ENCODE data around the gene TKT.
"Not testable (repeated sequence)": the region's sequence is repeated elsewhere in the genome, so short reads cannot be mapped to it uniquely, and the experiment has no call there.

The TKT gene

GRCh38 chr3:53260286-53260785 lies 4.5 kb upstream of the TKT start:
- in situ Hi-C loops (cut with MboI; ENCODE audit: low sequenced_read_pairs): no loop called here

DNA sequence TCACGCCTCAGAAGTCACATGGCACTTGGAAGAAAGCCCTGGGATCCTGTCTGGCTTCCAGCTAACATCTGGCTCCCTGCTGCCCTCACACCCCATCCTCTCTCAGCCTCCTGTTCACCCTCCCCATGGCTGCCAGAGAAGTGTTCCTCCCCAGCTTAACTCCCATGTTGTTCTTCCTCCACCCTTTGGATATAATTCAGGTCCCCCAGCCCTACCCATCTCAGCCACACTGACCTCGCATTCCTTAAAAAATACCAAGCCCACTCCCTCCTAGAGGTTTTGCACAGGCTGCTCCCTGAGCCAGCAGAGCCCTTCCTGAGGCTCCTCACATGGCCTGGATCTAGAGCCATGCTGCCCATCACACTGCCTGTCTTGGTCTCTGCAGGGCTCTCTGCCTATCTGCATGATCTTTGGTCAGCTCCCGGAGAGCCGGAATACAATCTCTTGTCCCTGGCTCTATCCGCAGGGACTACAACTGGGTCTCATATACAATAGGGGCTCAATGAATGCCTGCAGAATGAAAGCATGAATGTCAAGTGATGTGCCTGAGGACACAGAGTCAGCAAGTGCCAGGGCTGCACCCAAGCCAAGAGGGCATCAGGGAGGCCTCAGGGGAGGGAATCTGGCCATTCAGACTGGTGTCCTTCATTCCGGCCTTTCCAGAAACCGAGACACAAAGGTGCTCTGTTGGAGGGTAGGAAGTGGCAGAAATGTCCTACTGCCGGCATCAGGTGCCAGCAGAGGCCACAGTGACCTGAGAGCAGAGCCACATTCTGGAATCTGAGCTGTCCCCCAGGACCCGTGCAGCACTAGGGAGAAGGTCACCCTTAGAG lies 3.8 kb upstream of the TKT start:
- in situ Hi-C loops (cut with MboI; ENCODE audit: low sequenced_read_pairs): no loop called here

DNA sequence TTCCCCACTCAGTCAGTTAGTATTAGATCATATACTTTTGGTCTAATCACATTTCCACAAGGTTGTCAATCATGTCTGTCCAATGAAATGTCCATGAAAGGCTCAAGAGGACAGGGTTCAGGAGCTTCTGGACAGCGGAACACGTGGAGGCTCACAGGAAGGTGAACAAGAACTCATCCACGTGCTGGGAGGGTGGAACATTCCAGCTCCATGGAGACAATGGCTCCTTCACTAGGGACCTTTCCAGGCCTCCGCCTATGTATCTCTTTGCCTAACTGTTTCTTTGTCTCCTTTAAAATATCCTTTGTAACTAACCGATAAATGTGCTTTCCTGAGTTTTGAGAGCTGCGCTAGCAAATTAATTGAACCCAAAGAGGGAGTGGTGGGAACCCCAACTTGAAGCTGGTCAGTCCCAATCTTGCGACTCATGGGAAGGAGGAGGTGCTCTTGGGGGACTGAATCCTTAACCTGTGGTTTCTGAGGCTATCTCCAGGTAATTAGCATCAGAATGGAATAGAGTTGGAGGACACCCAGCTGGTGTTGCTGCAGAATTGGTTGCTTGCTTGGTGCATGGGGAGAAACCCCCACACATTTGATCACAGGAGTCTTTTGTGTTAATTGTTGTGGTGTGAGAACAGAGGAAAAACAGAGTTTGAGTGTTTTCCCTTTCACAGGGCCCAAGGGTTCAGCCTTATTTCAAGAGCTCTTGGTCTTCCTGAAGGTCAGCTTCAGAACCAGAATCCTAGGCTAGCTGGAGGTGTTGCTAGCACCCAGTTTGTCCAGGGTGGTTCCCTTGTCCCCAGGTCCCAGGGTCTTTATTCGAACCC lies 3.0 kb upstream of the TKT start:
- in situ Hi-C loops (cut with MboI; ENCODE audit: low sequenced_read_pairs): no loop called here

- in situ Hi-C loops (cut with MboI; ENCODE audit: low sequenced_read_pairs): no loop called here
Observed at GRCh38 chr3:53257465-53257864, 1.6 kb upstream of the TKT start.

- in situ Hi-C loops (cut with MboI; ENCODE audit: low sequenced_read_pairs): no loop called here
Observed at GRCh38 chr3:53256704-53257055, 858 bp upstream of the TKT start.

- in situ Hi-C loops (cut with MboI; ENCODE audit: low sequenced_read_pairs): no loop called here
Observed at GRCh38 chr3:53255423-53255774, 423 bp downstream of the TKT start.

DNA sequence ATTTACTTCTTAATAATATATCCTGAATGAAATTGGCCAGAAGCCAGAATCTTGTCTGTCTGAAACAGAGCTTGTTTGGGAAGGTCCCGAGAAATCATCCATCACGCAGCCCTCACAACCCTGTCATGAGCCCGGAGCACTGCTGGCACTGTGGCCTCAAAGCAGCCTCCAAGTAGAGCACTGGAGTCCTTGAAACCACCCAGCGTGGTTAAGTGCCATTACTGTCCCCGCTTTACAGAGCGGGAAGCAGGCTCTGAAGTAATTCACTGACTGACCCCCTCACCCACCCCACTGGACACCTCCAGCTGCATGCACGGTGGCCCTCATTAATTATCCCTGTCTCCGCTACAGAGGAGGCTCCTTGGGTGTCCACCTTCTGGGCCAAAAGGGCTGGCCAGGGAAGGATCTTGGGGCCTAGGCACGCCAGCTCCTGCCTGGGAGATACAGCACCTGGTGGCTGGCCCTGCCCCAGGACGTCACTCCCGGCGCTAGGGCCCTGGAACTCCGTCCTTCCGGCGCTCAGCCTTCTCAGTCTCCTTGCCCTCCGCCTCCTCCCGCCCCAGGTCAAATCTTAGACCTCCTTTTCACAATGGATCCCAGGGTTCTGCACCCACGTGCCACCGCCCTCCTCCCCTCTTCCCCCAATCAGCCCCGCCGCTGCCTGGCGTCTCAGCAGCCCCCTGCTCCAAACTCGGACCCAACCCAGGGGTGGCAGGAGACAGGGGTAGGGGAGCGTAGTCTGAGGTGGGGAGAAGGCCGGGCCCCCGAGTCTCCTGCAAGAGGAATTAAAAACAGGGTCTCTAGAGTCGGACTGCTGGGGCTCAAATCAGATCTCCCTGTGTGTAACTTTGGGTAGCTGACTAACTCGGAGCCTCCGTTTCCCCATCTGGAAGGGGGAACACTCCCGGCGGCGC lies 1.1 kb downstream of the TKT start:
- in situ Hi-C loops (cut with MboI; ENCODE audit: low sequenced_read_pairs): no loop called here

GRCh38 chr3:53253707-53254508 lies 1.9 kb downstream of the TKT start:
- in situ Hi-C loops (cut with MboI; ENCODE audit: low sequenced_read_pairs): no loop called here

- in situ Hi-C loops (cut with MboI; ENCODE audit: low sequenced_read_pairs): not testable (repeated sequence)
Observed at GRCh38 chr3:53252947-53253322, 2.9 kb downstream of the TKT start.

DNA sequence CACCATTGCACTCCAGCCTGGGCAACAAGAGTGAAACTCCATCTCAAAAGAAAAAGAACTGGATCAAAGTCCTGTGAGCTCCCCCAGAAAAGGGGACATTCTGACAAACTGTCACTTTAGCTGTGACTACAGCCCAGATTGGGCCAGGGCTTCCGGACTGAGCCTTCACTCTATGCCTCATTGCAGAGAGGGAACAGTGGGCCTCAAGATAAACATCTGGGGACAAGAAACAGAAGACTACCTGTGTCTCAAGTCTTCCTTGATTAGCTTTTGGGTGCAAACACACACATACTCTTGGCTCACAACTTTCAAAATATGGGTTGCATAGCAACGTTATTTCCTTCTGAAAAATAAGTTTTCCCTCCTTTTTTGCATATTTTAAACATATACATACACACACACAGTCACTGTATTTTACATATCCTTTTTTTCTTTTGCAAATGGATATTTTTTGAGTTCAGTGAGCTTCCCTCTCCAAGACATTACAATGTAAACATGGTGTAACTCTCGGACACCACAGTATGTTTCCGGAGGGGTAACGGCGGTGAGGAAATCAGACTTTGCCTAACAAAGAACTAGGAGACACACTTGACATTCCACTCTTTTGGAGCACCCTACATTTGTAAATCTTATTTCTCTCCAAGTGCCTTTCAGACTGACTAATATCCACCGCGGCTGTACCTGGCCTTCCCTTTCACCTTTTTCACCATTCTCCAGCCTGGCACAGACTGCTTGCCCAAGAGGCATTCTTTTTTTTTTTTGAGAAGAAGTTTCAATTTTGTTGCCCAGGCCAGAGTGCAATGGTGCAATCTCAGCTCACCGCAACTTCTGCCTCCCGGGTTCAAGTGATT lies 3.5 kb downstream of the TKT start:
- in situ Hi-C loops (cut with MboI; ENCODE audit: low sequenced_read_pairs): no loop called here

DNA sequence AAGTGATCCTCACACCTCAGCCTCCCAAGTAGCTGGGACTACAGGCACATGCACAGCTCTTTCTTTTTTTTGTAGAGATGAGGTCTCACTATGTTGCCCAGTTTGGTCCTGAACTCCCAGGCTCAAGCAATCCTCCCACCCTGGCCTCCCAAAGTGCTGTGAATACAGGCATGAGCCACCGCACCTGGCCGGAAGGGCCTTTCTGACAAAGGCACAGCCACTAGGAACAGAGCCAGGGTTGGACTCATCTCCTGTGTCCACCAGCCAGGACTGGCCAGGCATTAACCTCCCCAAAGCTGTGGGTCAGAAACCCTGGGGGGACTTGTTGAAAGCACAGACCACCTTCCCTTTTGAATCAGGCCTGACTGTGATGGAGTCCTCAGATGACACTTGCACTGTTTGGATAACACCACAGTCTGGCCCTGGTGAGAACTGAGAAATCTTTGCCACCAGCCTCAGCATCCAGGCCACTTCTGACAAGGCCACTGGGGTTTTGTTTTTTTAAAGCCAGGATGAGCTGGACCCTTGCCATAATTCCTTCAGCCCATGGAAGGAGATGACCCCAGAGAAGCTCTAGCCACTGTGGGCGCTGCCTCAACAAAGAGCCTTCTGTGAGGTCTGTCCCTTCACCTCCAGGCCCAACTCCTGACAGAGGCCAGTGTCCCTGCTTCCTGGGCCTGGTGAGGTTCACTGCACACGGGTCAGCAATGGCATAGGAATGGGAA lies 4.8 kb downstream of the TKT start:
- in situ Hi-C loops (cut with MboI; ENCODE audit: low sequenced_read_pairs): no loop called here

- in situ Hi-C loops (cut with MboI; ENCODE audit: low sequenced_read_pairs): no loop called here
Observed at GRCh38 chr3:53250453-53250852, 5.4 kb downstream of the TKT start.

GRCh38 chr3:53248161-53248560 lies 7.7 kb downstream of the TKT start:
- in situ Hi-C loops (cut with MboI; ENCODE audit: low sequenced_read_pairs): no loop called here

DNA sequence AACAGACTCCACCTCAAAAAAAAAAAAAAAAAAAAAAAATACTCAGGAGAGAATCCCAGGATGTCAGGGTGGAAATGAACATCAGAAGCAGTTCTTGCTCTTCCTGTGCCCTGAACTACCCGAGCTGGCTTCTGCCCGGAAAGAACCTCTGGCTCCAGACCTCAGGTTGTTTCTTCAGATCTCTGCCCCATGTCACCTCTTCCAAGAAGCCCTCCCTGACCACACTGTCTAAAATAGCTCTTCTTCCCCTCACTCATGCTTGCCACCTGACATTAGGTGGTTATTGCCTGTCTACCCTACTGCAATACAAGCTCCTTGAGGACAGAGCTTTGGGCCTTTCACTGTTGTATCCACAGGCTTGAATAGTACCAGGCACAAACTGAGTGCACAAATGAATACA lies 8.2 kb downstream of the TKT start:
- in situ Hi-C loops (cut with MboI; ENCODE audit: low sequenced_read_pairs): no loop called here

GRCh38 chr3:53244271-53244670 lies 11.6 kb downstream of the TKT start:
- in situ Hi-C loops (cut with MboI; ENCODE audit: low sequenced_read_pairs): no loop called here

- in situ Hi-C loops (cut with MboI; ENCODE audit: low sequenced_read_pairs): no loop called here
Observed at GRCh38 chr3:53243785-53244184, 12.0 kb downstream of the TKT start.

DNA sequence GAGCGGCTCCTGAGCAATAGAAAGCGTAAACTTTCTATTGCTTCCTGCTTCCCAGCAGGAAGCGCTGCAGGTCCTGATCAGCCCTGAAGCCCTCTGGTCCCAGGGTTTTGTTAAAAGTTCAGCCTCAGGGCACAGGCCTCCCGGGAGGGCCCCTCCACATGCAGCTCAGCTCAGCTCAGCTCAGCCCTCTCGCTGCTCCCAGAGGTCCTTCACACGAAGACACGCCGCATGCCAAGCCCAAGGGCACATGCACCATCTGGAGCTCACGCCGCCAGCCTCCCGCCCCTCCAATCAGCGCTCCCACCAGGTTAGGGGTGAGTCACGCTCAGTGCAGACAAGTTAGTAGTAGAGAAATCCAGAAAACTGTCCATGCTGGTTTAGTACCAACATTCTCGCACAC lies 12.7 kb downstream of the TKT start:
- in situ Hi-C loops (cut with MboI; ENCODE audit: low sequenced_read_pairs): no loop called here

GRCh38 chr3:53242642-53243041 lies 13.2 kb downstream of the TKT start:
- in situ Hi-C loops (cut with MboI; ENCODE audit: low sequenced_read_pairs): no loop called here

- in situ Hi-C loops (cut with MboI; ENCODE audit: low sequenced_read_pairs): no loop called here
Observed at GRCh38 chr3:53242155-53242554, 13.7 kb downstream of the TKT start.

Data from HL-60/S4 treated with retinoic acid at 250 ng/mL for 4 days and 3 days (cell line).